ENCODE measurements around the gene PDE6D. TPM values are rescaled to one million over a fixed set of nuclear protein-coding genes. Genes with fewer than 3 reads are reported as not detected.
A peak's percentile ranks its signal among the peaks of the same experiment; 100 is the strongest.

PDE6D gene
- total and polyA plus RNA-seq, 2 experiments from 2014 or later: 35.2 to 55.6 TPM

GRCh38 chr2:231717281-231718171, 63.6 kb downstream of the PDE6D start:
- Histone ChIP-seq H3K4me1 (ENCODE audit: insufficient read depth) (peaks cover 17% of the 10 kb centered on the region; the same call in 1 of the 2 replicates), H3K4me3 (no peak overlapping the region), H4K20me1 (replicated peaks; ENCODE audit: insufficient read depth) (no peaks in the 10 kb centered on the region; the same call in 1 of the 2 replicates), H3K4me2 (no peak overlapping the region), H3K79me2 (replicated peaks; ENCODE audit: insufficient read depth) (peaks cover 8% of the 10 kb centered on the region), H3F3A (replicated peaks; ENCODE audit: low read depth) (peaks cover 21% of the 10 kb centered on the region), H3K27me3 (ENCODE audit: insufficient read depth) (no peaks in the 10 kb centered on the region), H3K36me3 (ENCODE audit: insufficient read depth) (peaks cover 3% of the 10 kb centered on the region; the same call in 1 of the 2 replicates), H3K27ac (ENCODE audit: low read depth) (no peak overlapping the region; the same call in 1 of the 2 replicates), H3K9me2 (ENCODE audit: insufficient read depth) (no peaks in the 10 kb centered on the region), H2AFZ (no peak overlapping the region; the same call in 1 of the 2 replicates)
- TF ChIP-seq NANOG (IDR thresholded peaks at IDR 0.05; ENCODE audit: borderline replicate concordance): no peak
- TF ChIP-seq ZNF331 (CRISPR knock-in tag; IDR thresholded peaks at IDR 0.05; ENCODE audit: low read depth): no peak
- TF ChIP-seq STAT1 (IDR thresholded peaks at IDR 0.05; ENCODE audit: unreplicated experiment): no peak
- no peak for TF ChIP-seq ZNF462 (CRISPR knock-in tag; IDR thresholded peaks at IDR 0.05)
- no peak for TF ChIP-seq EZH2 (IDR thresholded peaks at IDR 0.05; ENCODE audit: low read depth, unreplicated experiment)
- TF ChIP-seq ZNF114 (CRISPR knock-in tag; IDR thresholded peaks at IDR 0.05): no peak
- TF ChIP-seq POLR2AphosphoS5 (IDR thresholded peaks at IDR 0.05; ENCODE audit: low read depth): no peak
- no peak for TF ChIP-seq JUNB (IDR thresholded peaks at IDR 0.05; ENCODE audit: unreplicated experiment)
- TF ChIP-seq, protein P1, sequence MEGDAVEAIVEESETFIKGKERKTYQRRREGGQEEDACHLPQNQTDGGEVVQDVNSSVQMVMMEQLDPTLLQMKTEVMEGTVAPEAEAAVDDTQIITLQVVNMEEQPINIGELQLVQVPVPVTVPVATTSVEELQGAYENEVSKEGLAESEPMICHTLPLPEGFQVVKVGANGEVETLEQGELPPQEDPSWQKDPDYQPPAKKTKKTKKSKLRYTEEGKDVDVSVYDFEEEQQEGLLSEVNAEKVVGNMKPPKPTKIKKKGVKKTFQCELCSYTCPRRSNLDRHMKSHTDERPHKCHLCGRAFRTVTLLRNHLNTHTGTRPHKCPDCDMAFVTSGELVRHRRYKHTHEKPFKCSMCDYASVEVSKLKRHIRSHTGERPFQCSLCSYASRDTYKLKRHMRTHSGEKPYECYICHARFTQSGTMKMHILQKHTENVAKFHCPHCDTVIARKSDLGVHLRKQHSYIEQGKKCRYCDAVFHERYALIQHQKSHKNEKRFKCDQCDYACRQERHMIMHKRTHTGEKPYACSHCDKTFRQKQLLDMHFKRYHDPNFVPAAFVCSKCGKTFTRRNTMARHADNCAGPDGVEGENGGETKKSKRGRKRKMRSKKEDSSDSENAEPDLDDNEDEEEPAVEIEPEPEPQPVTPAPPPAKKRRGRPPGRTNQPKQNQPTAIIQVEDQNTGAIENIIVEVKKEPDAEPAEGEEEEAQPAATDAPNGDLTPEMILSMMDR (conservative IDR thresholded peaks at IDR 0.05; ENCODE audit: low read depth in 2 of 2): no peak
- TF ChIP-seq, protein P2, sequence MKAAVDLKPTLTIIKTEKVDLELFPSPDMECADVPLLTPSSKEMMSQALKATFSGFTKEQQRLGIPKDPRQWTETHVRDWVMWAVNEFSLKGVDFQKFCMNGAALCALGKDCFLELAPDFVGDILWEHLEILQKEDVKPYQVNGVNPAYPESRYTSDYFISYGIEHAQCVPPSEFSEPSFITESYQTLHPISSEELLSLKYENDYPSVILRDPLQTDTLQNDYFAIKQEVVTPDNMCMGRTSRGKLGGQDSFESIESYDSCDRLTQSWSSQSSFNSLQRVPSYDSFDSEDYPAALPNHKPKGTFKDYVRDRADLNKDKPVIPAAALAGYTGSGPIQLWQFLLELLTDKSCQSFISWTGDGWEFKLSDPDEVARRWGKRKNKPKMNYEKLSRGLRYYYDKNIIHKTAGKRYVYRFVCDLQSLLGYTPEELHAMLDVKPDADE (IDR thresholded peaks at IDR 0.05): no peak
- TF ChIP-seq EZH2phosphoT487 (IDR thresholded peaks at IDR 0.05; ENCODE audit: unreplicated experiment): no peak
- TF ChIP-seq CREB1 (CRISPR knock-in tag; IDR thresholded peaks at IDR 0.05; ENCODE audit: low read depth): no peak
- TF ChIP-seq, protein P3, sequence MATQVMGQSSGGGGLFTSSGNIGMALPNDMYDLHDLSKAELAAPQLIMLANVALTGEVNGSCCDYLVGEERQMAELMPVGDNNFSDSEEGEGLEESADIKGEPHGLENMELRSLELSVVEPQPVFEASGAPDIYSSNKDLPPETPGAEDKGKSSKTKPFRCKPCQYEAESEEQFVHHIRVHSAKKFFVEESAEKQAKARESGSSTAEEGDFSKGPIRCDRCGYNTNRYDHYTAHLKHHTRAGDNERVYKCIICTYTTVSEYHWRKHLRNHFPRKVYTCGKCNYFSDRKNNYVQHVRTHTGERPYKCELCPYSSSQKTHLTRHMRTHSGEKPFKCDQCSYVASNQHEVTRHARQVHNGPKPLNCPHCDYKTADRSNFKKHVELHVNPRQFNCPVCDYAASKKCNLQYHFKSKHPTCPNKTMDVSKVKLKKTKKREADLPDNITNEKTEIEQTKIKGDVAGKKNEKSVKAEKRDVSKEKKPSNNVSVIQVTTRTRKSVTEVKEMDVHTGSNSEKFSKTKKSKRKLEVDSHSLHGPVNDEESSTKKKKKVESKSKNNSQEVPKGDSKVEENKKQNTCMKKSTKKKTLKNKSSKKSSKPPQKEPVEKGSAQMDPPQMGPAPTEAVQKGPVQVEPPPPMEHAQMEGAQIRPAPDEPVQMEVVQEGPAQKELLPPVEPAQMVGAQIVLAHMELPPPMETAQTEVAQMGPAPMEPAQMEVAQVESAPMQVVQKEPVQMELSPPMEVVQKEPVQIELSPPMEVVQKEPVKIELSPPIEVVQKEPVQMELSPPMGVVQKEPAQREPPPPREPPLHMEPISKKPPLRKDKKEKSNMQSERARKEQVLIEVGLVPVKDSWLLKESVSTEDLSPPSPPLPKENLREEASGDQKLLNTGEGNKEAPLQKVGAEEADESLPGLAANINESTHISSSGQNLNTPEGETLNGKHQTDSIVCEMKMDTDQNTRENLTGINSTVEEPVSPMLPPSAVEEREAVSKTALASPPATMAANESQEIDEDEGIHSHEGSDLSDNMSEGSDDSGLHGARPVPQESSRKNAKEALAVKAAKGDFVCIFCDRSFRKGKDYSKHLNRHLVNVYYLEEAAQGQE (IDR thresholded peaks at IDR 0.05; ENCODE audit: unreplicated experiment): no peak
- Mint-ChIP-seq H3K9me3 (0 out of 3 replicates have a peak, but pooled peaks cover 4% of the 10 kb centered on the region), H3K36me3 (ENCODE audit: low read depth) (peaks cover 24% of the 10 kb centered on the region), H3K27ac (no peak overlapping the region), H3K4me1 (peaks cover 28% of the 10 kb centered on the region), H3K27me3 (ENCODE audit: insufficient read depth, low read depth, poor library complexity) (peaks cover 31% of the 10 kb centered on the region), H3K4me3 (no peak overlapping the region)
- ATAC-seq (no peak), DNase-seq (ENCODE audit: low spot score) (peak; percentile 75)

Data from GM23338 (cell line).